ENCODE results near the gene CTSF. TPM values are rescaled to one million over a fixed set of nuclear protein-coding genes. Genes with fewer than 3 reads are reported as not detected.
"Not testable (repeated sequence)": the region's sequence is repeated elsewhere in the genome, so short reads cannot be mapped to it uniquely, and the experiment has no call there.

CTSF gene
- 22.6 TPM for polyA plus RNA-seq (ENCODE audit: insufficient read length)

DNA sequence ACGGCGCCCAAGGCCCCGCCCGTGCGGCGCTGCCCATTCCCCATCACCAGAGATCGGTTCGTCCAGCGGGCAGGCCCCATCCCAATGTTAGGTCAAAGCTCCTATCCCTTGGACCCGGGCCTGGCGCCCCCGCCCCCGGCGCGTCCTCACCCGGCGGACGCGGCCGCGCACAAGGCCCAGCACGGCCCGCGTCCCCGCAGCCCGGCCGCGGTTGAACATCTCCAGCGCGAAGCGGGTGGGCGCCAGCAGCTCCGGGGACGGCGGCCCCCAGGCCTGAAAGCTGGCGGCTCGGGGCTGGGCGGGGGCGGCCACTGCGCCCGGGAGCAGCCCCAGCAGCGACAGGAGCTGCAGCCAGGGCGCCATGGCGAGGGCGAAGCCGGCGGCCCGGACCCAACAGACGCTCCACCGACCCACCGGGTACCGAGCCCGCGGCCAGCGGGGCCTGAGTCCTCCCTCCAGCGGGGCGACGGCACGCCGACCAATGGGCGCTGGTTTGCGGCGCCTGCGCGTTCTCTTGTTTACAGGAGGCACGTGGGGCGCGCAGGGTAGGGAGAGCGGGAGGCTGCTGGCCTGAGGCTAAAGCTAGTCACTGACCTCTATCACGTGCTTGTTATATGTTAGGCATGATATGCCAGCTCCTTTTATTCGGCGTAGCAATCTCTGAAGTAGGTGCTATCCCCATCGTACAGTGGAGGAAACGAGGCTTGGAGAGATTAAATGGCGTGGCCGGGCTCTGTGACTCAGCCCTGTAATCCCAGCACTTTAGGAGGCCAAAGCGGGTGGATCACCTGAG is at the start of gene CTSF:
TSS of gene CTSF (minus strand) at position 483 of the 793 bp plus-strand sequence. CDS start at position 363, 120 bp downstream.
- DNase-seq (ENCODE audit: low read depth): no peak

DNA sequence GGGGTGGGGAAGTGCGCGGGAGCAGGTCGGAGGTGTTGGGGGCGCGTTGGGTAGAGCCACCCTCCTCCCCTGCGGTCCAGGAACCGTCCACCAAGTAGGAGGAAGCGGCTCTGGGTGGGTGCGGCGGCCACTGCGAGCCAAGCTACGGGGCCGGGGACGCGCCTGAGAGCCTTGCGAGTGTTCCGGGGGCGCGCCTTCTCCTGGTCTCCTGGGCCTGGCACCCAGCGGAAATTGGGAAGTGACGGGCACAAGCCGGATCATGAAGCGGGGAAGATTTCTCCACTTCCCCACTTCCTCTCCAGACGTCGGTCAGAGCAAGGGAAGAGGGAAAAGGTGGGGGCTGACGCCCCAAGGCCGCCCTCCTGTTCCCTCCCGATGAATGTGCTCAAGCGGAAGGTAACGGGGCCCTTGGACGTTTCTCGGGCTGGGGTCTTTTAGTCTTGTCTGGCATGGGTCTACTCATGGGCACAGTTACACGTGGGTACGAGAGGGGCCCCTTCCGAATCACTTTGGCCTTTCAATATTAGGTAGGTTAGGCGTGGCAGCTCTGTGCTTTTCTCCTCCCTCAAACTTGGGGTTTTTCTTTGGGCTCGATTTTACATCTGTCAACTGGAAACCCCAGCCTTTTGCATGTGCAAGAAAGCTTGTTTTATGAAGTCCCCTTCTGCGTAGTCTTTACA is 48.9 kb upstream of the CTSF start:
- DNase-seq (ENCODE audit: low read depth): no peak

DNA sequence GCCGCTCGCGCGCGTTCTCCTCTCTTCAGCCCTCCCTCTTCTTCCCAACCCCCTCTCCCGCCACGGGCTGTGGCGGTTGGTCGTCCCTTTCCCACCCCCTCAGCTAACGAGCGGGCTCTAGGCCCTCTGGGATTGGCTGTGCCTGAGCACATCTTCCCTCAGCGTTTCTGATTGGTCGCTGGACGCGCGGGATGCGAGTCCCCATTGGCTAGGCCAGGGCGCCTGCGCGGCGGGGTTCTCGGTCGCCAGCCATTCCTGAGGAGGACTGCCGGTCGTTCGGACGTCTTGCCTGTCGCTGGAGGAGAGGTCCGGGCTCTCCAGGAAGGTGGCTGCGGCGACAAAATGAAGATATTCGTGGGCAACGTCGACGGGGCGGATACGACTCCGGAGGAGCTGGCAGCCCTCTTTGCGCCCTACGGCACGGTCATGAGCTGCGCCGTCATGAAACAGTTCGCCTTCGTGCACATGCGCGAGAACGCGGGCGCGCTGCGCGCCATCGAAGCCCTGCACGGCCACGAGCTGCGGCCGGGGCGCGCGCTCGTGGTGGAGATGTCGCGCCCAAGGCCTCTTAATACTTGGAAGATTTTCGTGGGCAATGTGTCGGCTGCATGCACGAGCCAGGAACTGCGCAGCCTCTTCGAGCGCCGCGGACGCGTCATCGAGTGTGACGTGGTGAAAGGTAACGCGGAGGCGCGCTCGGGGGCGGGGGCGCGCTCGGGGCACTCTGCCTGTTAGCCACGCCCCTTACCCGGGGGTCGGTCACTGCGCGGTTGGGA is 48.2 kb upstream of the CTSF start, which contains the start of gene RBM14:
TSS of gene RBM14 (plus strand) at position 252 of the 776 bp plus-strand sequence. CDS start at position 343, 91 bp downstream.
- DNase-seq (ENCODE audit: low read depth): peak; percentile 99

DNA sequence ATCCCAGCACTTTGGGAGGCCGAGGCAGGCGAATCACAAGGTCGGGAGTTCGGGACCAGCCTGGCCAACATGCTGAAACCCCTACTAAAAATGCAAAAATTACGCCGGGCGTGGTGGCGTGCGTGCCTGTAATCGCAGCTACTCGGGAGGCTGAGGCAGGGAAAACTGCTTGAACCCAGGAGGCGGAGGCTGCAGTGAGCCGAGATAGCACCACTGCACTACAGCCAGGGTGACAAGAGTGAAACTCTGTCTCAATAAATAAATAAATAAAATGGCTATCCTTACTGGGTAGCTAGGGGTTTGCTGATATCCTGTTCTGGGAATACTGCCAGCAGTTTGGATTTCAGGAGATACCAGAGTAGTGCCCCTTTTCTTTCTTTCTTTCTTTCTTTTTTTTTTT is 45.7 kb upstream of the CTSF start:
- no peak for DNase-seq (ENCODE audit: low read depth)

DNA sequence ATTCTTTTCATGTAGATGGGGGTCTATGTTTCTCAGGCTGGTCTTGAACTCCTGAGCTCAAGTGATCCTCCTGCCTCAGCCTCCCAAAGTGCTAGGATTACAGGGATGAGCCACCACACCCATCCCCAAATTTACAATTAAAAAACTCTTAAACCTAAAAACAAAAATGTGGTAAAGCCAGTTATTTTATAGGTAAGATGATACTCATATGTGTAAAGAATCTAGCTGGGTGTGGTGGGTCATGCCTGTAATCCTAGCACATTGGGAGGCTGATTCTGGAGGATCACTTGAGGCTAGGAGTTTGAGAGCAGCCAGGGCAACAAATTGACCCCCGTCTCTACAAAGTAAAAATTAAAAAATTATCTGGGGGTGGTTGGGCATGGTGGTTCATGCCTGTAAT is 44.1 kb upstream of the CTSF start:
- no peak for DNase-seq (ENCODE audit: low read depth)

DNA sequence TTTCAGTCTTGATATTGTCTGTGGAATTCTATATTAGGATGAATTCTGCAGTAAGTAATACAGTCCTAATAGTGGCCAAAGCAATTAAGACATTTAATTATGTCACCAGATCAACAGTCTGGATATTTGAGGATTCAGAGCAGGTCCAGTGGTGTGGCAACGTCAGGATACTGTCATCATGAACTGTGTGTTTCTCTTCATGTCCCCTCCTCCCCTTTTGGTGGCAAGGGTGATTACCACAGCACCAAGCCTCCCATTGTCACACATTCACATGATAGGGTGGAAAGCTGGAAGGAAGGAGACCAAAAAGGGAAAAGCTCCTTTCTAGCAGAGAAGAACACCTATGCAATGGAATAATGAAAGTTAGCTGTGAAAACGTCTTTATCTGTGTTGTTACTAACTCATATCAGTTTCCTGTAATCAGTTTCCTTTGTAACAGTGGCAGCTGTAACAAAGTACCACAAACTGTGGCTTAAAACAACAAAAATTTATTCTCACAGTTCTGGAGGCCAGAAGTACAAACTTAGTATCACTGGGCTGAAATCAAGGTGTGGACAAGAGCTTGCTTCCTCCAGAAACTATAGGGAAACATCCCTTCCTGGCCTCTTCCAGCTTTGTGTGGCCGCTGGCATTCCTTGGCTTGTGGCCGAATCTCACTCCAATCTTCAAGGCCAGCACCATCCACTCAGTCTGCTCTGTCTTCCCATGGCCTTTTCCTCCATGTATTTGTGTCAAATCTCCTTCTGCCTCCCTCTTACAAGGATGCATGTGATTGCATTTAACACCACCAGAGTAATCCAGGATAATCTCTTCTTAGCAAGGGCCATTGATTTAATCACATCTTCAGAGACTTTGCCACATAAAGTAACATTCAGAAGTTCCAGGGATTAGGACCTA is 41.6 kb upstream of the CTSF start:
- no peak for DNase-seq (ENCODE audit: low read depth)

DNA sequence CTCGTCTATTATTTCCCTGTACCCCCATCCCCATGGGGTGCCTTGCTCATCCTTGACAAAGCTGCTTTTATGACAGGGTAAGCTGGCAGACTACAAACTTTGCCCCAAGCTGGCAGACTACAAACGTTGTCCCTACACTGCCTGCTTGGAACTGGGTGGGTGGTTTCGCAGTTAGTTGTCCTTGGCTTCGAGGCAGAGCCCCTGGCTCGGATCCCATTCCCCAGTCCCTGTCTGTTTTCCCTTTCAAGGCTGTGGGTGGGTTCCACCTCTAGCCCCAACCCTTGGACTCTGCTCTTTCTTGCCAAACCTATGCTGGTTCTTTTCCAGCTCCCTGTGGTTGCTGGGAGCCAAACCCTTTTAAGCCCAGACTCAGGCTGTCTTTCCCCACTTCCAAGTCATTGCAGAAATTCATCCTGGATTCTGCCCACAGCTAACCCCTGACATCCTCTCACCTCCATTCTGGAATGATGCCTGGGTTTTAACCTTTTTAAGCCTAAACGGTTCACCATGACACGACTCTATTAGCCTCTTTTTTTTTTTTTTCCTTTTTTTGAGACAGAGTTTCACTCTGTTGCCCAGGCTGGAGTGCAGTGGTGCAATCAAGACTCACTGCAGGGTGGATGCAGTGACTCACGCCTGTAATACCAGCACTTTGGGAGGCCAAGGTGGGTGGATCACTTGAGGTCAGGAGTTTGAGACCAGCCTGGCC is 38.9 kb upstream of the CTSF start:
- DNase-seq (ENCODE audit: low read depth): no peak

DNA sequence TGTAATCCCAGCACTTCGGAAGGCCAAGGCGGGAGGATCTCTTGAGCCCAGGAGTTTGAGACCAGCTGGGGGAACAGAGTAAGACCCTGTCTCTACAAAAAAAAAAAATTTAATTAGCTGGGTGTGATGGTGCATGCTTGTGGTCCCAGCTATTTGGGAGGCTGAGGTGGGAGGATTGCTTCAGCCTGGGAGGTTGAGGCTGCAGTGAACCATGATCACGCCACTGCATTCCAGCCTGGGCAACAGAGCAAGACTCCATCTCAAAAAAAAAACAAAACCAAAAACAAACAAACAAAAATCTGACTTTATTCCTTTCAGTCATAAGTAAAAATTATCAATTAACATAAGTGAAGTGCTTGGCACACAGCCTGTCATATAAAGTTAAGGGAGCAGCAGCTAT is 38.2 kb upstream of the CTSF start:
- not testable (repeated sequence) for DNase-seq (ENCODE audit: low read depth)

DNA sequence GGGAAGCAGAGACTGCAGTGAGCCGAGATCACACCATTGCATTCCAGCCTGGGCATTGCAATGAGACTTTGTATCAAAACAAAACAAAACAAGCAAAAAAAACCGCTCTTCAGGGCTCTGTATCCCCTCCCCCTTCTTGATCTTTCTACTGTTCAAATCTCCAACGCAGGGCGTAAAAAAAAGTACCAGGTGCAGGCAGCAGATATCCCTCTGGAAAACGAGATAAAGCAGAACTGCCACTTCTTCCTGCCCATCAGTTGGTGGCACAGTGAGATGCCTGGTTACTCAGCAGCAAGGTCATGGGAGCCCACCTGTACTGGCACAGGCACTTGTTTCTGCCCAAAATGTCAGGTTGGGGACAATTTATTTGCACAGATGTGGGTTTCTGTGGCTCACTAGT is 35.7 kb upstream of the CTSF start:
- DNase-seq (ENCODE audit: low read depth): no peak

DNA sequence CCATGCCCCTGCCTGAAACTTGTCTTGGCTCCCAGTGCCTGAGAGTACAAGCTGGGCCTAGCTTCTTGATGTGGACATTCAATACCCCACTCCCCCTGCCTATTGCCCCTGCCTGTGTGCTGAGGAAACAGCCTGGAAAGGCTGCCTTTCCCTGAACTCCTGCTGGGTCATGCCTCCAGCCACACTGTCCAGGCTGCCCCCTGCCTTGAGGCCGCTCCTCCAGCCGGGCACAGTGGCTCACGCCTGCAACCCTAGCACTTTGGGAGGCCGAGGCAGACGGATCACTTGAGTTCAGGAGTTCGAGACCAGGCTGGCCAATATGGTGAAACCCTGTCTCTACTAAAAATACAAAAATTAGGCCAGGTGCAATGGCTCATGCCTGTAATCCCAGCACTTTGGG is 34.7 kb upstream of the CTSF start:
- no peak for DNase-seq (ENCODE audit: low read depth)

DNA sequence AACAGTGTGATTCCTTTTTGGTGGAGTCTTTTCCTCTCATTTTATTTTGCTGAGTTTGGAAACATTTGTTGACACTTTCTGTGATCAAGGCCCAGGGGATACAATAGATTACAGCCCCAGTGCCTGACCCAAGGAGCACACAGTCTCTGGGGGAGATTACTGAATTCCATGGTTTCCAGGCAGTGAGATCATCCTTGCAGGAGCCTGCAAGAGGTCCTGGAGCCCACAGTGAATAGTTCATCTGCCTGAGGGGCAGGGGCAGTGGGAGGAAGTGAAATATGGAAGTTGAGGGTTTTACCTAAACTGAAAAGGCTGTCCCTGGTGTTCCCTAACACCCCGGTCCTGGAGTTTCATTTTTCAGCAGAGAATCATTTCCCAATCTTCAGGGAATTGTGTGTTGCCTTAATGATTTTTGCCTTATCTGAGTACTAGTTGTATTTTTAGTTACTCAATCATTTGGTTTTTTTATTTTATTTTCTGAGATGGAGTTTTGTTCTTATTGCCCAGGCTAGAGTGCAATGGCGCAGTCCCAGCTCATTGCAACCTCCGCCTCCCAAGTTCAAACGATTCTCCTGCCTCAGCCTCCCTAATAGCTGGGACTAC is 32.3 kb upstream of the CTSF start:
- no peak for DNase-seq (ENCODE audit: low read depth)

DNA sequence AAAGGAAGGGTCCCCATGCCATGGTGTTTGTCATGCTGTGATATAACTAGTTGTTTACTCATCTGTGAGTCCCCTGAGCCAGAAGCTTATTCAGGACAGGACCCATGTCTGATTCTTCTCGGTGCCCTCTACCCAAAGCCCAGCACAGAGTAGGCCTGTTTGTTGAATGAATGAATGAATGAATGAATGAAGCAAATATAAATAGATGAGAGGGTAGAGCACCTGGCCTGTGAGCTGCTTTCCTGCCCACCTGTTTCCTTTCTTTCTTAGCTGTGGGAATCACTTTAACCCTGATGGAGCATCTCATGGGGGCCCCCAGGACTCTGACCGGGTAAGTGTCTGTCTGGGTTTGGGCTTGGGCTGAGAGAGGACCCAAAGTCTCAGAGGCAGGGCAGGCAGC is 31.8 kb upstream of the CTSF start:
- no peak for DNase-seq (ENCODE audit: low read depth)

DNA sequence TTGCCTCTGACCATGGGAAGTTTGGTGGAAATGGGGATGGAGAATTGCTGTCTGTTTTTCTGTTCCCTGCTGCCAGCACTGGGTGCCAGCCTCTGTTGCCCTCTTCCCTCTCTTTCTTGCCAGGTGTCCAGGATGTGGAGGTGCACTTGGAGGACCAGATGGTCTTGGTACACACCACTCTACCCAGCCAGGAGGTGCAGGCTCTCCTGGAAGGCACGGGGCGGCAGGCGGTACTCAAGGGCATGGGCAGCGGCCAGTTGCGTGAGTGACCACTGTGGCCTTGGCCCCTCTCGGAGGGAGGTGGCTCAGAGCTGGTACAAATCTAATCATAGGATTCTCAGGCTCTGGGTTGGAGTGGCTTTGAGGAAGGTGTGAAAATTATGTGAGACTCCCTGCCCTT is 30.6 kb upstream of the CTSF start:
- DNase-seq (ENCODE audit: low read depth): no peak

DNA sequence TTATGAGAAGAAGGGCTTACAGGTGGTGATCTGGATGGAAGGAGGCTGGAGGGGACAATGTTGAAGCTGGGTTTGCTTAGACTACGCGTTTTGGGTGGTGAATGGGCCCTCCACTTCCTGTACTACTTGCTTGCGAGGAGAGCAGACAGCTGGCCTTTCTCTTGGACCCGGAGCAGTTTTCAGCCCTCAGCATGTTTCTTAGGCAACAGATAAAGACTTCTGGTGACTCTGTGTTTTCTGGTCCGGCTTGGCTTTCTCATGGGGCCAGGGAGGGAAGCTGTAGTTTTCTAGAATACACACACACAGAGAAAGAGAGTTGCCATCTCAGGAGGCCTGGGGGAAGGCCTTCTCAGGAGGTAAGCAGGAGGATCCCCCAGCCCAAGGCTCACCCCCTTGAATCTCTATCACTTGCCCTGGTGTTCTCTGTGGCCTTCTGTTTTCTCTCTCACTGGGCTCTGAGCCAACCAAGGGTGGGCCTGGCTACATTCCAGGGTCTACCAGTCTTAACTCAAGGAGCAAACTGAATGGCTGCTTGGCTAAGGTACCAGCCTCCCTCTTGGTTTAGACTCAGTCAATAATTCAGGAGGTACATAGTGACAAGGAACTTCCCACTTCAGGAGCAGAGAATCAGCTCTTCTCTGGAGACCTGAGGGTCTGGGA is 27.0 kb upstream of the CTSF start:
- DNase-seq (ENCODE audit: low read depth): no peak

DNA sequence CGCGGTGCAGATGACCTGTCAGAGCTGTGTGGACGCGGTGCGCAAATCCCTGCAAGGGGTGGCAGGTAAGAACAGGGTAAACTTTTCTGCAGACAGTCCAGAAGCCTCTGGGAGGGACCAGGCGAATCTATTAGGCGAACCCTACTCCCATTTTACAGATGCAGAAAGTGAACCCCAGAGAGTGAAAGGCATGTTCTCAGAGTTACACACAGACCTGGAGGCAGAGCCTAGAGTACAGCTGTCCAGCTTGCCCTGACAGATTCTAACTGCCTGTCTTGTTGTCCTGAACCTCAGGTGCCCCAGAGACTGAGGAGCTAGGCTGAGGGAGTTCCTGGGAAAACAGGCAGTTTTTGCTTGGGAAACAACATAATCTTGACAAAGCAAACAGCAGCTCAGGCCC is 25.2 kb upstream of the CTSF start:
- DNase-seq (ENCODE audit: low read depth): no peak

DNA sequence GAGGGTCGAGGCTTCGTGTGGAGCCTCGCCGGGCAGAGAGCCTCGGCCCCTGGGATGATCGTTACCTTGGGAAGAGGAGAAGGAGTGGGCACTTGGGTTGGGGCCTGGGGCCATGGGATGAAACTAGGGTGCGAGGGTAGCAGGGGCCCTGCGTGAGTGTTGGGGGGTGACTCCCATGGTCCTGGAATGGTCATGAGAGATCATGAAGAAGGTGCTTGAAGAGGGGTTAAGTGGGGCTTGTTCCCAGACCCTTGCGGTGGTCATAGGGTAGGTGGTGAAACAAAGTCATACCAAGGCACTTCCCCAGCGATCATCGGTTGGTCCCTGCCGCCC is 24.9 kb upstream of the CTSF start:
- no peak for DNase-seq (ENCODE audit: low read depth)

DNA sequence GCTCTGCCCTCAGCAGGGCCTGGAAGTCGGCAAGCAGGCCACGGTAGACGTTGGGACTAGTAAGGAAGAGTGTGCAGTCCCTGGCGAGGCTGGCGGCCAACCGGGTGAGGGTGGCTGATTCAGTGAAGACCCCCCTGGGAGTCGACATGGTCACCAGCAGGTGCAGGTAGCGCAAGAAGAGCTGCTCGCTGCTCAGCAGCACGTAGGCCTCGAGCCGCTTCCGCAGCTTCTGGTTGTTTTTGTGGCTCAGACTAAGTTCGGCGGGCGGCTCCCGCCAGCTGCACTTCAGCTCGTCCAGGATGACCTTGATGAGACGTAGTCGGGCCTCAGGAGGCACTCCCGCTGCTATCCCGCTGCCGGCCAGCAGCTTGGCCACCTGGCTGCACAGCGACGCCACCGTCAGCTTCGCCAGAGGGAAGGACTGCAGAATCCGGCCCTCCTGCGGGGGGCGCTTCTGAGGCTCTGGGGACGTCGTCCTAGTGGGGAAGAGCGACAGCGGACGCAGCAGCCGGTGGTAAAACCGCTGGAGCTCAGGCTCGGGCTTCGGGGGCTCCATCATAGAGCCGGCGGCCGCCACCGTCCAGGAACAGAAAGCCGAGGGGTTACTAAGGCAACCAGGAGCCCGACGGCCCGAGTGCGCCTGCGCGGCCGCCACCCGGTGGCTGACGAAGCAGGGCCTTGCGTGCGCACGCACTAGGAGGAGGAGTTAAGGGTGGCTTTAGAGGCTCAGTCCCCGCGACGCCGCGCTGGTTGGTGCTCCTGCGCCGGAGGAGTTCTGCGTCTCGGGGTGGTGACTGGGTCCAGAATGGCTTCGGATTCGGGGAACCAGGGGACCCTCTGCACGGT is 24.3 kb upstream of the CTSF start, which contains the start of the genes CCDC87 and CCS:
TSS of gene CCDC87 (minus strand) at position 607 of the 846 bp plus-strand sequence. CDS start at position 559, 48 bp downstream.
TSS of gene CCS (plus strand) at position 729 of the 846 bp plus-strand sequence. CDS start at position 806, 77 bp downstream.
- DNase-seq (ENCODE audit: low read depth): peak; percentile 90

DNA sequence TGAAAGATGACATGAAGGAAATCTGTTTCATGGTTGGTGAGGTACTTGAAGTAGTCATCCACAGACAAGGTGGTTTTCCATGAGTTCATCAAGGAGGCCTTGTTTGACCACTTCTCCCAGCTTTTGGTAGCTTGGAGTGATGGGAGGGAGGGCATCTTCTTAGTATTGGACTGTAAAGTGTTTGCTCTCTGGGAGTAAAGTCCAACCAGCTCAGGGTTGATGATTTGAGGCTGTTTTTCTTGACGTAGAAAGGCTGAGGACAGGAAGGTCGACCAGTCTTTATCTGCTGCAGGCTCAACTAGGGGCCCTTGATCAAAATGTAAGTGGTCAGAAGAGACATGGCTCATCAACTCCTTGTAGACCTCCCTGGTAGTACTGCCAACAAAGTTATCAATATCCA is 22.8 kb upstream of the CTSF start:
- DNase-seq (ENCODE audit: low read depth): no peak

Data from forelimb muscle (tissue), 1 donor.